HG03469 (cell line): ENCODE measurements around the gene ERBB2.

Source experiments
- ATAC-seq: cut with Tn5 transposase; IDR thresholded peaks from one replicate; pipeline ENCODE4 v1.9.1; 2021; ENCODE audit warnings: mild to moderate bottlenecking, moderate library complexity, moderate number of reproducible peaks; ENCODE audit not compliant: unreplicated experiment

Gene ERBB2

DNA sequence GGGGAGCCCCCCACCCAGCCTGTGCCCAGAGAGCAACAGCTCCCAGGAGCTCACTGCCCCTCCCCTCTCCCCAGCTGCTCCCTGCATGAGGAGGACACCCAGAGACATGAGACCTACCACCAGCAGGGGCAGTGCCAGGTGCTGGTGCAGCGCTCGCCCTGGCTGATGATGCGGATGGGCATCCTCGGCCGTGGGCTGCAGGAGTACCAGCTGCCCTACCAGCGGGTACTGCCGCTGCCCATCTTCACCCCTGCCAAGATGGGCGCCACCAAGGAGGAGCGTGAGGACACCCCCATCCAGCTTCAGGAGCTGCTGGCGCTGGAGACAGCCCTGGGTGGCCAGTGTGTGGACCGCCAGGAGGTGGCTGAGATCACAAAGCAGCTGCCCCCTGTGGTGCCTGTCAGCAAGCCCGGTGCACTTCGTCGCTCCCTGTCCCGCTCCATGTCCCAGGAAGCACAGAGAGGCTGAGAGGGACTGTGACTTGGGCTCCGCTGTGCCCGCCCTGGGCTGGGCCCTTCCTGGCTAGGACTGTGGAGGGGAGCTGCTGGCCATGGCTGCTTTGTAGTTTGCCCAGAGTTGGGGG lies 34.1 kb upstream of the ERBB2 start:
- ATAC-seq: no peak

DNA sequence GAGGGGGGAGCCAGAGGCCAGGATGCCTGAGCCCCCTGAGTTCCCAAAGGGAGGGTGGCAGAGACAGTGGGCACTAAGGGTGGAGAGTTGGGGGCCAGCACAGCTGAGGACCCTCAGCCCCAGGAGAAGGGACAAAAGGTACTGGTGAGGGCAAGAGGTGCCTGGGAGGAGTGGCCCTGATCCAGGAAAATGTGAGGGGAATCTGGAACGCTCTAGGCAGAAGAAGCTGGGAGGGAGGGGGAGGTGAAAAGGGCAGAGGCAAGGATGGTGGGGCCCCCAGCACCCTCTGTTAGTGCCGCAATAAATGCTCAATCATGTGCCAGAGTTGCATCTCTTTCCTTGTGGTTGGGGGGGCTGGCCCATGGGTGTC lies 33.6 kb upstream of the ERBB2 start:
- ATAC-seq: no peak

DNA sequence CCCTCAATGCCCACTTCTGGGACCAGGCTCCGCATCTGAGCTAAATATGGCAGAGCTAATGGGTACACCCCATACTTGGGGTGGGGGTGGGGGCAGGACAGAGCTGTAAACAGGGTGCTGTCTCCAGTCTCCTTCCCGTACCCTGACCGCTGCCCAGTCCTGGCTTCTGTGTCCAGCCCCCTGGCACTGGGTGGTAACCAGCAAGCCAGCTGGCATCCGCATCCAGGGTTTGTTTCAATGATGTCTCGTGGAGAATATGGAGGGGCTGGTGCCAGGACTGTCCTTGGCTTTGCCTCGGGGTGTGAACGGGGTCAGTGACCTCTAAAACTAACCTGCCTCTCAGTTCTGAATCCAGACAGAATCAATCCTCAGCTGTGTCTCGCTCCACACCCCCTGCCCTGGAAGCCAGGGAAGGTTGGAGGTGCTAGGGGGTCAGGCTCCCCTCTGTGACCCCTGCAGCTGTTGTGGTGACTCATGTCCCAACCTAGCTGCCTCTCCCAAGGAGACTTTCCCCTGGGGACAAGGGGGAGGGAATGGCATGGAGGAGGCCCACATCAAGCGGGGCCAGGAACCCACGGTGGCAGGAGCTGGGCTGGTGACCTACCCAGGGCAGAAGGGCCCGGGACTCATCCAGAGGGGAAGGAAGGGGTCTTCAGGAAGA lies 33.1 kb upstream of the ERBB2 start:
- no peak for ATAC-seq

GRCh38 chr17:39667262-39667944 lies 32.5 kb upstream of the ERBB2 start:
- ATAC-seq: no peak

- no peak for ATAC-seq
Observed at GRCh38 chr17:39667945-39668924, 31.6 kb upstream of the ERBB2 start, which contains the start of gene PNMT. Gene PNMT (plus strand): TSS chr17:39668453. CDS start chr17:39668476, 23 bp downstream.

GRCh38 chr17:39669897-39670735 lies 29.7 kb upstream of the ERBB2 start:
- no peak for ATAC-seq

GRCh38 chr17:39670746-39671145 lies 29.1 kb upstream of the ERBB2 start:
- ATAC-seq: no peak

DNA sequence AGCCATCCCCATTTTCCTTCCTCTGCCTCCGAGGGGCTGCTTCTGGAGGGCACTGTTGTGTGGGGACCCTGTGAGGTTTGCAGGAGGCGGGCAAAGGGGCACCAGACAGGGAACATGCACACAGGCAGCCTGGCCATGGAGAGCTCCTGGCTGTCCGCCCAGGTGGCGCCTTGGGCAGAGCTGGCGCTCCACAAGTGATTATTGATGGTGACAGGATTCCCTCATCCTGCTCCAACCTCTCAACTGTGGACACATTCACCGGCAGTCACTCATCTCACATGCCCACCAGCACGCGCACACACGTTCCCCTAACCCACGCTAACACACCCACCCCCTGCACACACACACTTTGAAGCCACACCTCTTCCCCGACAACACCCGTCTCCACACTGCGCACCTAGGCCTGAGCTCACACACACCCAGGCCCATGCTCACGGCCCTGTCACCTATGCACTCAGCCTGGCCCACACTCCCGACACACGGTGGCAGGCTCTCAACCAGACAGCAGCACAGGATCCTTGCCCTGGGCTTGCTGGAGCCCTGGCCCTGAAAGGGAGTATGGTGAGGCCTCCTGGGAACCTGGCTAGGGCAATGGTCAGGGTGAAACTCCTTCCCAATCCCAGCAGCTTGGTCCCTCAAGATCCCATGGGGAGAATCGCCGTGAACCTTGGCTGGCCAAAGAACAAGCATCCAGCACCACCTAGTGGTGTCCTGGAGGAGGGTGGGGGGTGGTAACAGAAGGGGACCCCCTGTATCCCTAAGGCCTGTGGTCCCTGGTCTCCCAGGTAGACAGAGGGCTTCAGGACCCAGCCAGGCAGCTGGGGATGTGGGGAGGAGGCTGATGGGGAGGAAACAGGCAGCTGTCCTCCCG lies 28.0 kb upstream of the ERBB2 start:
- ATAC-seq: no peak

DNA sequence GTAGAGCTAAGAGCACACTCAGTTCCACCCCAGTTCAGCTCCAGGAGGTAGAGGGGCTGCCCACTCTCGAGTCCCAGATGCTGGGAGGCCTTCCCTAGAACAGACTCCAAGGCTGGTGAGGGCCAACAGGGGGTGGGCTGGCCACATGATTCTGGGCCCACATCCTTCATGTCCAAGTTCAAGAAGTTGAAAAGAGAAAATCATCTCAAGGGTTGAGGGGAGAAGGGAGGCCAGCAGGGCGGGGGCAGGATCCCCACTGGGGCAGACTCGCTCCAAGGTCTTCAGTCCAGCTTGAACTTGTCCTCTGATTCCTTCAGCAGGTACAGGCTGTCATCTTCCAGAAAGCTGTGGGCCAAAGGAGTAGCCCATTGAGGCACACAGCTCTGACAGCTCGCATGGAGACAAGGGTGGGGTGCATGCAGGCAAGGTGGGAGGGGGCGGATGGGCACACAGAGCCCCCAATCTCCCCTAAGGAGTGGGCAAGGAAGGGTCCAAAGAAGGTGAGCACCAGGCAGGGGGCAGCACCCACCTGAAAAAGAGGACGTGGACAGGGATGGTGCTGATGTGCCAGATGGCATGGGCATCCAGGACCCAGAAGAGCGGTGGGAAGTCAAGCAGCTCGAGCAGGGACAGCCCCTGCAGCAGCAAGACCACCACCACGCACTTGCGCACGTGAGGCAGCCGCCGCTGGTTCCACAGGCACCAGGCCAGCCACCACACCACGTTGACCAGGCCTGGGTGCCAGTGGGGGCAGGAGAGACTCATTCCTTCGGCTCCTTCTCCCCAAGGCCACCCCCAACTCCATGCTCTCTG lies 27.1 kb upstream of the ERBB2 start:
- ATAC-seq: no peak

DNA sequence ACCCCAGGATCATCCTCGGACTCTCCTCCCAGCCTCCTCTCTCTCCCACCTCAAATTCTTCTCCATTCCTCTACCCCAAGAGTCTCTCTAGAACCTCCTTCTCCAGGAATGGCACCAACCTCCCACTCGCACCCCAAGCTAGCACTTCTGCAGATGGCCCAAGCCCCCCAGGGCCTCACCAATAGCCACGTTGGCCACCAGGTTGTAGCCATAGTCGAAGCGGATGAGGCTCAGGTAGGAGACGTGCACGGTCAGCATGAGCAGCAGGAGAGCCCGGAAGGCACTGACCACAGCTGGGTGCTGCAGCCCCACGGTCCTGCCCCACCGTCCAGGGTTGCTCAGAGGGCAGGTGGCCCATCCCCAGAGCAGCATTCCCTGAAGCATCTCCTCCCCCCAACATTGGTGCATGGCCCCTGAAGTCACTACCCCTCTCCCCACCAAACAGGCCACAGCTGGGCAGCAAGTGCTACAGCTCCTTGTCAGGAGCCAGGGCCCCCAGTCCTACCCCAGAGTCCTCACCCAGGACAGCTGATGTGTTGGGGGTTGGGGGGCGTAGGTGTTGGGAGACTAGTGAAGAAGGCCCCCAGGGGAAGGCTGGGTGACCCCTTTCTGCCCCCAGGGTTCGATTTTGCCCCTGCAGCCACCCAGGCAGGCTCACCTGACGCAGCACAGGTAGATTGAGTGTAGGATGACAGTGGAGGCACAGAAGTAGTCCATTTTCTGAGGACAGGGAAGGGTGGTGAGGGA lies 26.4 kb upstream of the ERBB2 start:
- ATAC-seq: no peak

GRCh38 chr17:39674179-39674578 lies 25.7 kb upstream of the ERBB2 start:
- no peak for ATAC-seq

DNA sequence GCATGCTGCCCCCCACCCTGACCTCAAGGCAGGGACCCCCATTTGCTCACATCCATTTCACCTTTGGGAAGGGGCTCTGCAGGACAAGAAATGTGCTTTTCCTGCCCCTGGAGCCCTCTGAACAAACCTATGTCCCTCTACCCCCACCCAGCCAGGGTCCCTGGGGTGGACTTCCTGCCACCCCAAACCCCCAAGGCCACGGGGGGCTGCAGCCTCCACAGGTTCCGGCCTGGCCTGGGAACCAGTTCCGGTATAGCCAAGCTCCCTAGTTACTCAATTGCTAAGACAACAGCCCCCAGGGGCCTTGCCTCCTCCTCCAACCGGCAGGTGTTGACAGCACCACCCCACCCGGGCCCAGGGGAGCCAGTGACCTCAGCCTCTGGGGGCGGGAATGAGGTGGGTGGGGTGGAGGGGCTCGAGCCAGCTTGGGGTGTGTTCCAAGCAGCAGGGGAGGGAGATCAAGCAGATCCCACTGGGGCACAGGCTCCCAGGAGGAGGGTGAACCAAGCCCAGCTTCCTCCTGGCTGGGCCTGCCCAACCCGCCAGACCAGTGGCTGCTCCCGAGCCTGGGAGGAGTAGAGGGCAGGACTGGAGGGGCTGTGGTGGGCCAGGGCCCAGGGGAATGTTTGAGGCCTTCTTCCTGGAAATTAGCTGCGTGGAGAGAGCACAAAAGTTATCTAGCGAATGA lies 25.0 kb upstream of the ERBB2 start:
- ATAC-seq: no peak

DNA sequence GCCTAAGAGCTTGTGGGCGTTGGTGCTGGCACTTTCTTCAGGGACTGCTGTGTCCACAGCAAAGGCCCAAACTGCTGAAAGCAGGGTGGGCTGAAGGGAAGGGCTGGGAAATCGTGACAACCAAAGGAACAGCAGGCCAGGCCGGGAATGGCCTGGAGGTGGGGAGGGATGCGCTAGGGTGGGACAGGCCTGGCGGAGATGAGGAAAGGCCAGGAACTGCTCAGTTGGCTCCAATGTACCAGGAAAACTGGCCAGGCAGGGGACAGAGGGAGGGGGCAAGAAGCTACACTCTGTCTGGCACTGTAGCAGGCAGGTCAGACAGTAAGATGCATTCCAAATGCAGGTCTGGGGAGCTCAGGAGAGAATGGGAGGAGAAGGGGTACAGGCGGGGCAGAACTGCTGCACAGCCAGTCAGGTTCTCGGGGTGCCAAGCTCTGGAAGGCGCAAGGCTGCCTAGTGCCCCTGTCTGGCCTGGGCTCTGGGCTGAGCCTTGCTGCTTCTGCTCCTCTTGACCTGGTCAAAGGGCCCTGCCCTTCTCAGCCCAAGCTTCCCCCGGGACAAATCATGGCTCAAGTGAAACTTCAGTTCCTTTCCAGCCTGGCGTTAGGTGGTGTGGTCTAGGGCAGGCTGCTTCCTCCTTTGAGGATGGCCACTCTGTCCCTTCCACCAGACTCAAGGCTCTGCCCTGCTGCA lies 24.3 kb upstream of the ERBB2 start:
- ATAC-seq: no peak

- no peak for ATAC-seq
Observed at GRCh38 chr17:39676198-39676819, 23.6 kb upstream of the ERBB2 start.

DNA sequence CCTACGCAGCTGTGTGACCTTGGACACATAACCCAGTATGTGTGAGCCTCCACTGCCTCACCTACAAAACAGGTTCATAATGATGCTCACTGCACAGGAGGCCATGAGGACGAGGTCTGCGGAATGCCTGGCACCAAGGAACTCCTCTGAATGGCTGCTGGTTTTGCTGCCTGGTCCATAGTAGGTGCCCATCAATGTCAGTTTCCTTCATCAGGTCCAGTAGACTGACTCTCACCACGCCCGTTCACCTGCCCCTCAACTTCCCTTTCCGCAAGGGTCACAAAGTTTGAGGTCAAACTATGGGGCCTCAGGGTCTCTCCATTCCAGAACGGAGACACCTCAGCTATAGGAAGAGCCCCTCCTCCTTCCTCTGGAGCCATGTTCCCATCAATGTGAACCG lies 22.8 kb upstream of the ERBB2 start:
- ATAC-seq: no peak
